GM21515 (cell line): ENCODE data around the gene SHBG.

Experiments
- ATAC-seq: cut with Tn5 transposase; IDR thresholded peaks from one replicate; pipeline ENCODE4 v1.9.1; 2021; ENCODE audit not compliant: unreplicated experiment

The SHBG gene

GRCh38 chr17:7646457-7646856 is 16.5 kb downstream of the SHBG start:
- no peak for ATAC-seq

- no peak for ATAC-seq
Measured at GRCh38 chr17:7647018-7647417, 17.1 kb downstream of the SHBG start.

- no peak for ATAC-seq
Measured at GRCh38 chr17:7650509-7651096, 20.7 kb downstream of the SHBG start, which contains the start of gene ATP1B2. Gene ATP1B2 (plus strand): TSS chr17:7650926. CDS start chr17:7651519, 593 bp downstream.

GRCh38 chr17:7651097-7651664 is 21.2 kb downstream of the SHBG start:
- no peak for ATAC-seq

GRCh38 chr17:7651665-7652387 is 21.9 kb downstream of the SHBG start:
- no peak for ATAC-seq

- ATAC-seq = no peak
Measured at GRCh38 chr17:7652388-7653356, 22.7 kb downstream of the SHBG start.

- no peak for ATAC-seq
Measured at GRCh38 chr17:7654832-7655540, 25.1 kb downstream of the SHBG start.

GRCh38 chr17:7655541-7655840 is 25.6 kb downstream of the SHBG start:
- no peak for ATAC-seq

- ATAC-seq = no peak
Measured at GRCh38 chr17:7656958-7657609, 27.1 kb downstream of the SHBG start.

GRCh38 chr17:7667656-7668406 is 37.9 kb downstream of the SHBG start:
- no peak for ATAC-seq

- ATAC-seq = no peak
Measured at GRCh38 chr17:7668482-7668881, 38.5 kb downstream of the SHBG start.

GRCh38 chr17:7673239-7673638 is 43.3 kb downstream of the SHBG start:
- ATAC-seq = no peak

GRCh38 chr17:7674934-7675333 is 45.0 kb downstream of the SHBG start:
- ATAC-seq = no peak

GRCh38 chr17:7676533-7676932 is 46.6 kb downstream of the SHBG start:
- ATAC-seq = no peak

GRCh38 chr17:7677388-7678067 is 47.6 kb downstream of the SHBG start:
- ATAC-seq = no peak
